Measurements from ENCODE around the gene CNPY4.

The CNPY4 gene

GRCh38 chr7:100091411-100092181, 27.8 kb upstream of the CNPY4 start:
- no peak for DNase-seq

DNA sequence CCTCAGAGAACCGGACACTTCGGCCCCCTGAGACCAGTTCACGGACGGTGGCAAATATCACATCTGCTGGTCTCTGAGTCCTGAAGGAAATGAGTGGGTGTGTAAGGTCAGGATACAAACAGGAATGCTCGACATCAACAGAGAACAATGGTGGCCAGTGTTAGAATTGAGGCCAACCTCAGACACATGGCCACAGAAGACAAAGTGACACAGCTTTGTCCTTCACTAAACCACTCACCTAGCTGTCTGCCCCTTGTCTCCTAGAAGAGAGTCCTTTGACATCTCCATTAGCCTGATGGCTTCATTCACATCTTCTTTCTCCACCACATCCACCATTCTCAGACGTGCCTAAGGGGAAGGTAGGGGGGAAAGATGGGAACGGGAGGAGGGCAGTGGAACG, 26.4 kb upstream of the CNPY4 start:
- no peak for DNase-seq

GRCh38 chr7:100093498-100093897, 25.9 kb upstream of the CNPY4 start:
- DNase-seq, result no peak

DNA sequence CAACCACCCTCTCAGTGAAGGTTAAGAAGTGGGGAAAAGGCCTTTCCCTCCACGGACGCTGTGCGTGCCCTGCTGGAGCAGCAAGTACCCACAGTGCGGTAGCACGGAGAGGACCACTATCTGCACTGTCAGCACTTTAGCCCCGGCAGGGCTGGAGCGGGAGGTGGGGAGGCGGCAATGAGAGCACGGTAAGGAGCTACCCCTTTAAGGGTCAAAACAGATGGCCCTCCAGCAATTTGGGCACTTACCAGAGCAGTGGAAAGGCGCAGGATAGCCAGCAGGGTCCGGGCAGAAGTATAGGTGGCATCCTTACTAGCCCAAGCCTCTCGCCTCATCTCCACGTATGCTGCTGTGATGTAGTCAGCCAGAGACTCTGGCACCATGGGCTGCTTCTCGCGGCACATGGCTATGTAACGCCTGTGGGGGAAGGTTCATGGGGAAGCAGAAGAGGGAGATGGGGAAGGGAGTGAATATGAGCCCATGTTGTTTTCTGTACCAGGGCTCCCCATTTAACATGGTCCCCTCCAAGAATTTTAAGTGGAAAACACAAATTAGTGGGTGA, 25.4 kb upstream of the CNPY4 start:
- no peak for DNase-seq

GRCh38 chr7:100095289-100095688, 24.1 kb upstream of the CNPY4 start:
- no peak for DNase-seq

- DNase-seq, result no peak
Measured at GRCh38 chr7:100095704-100096103, 23.7 kb upstream of the CNPY4 start.

DNA sequence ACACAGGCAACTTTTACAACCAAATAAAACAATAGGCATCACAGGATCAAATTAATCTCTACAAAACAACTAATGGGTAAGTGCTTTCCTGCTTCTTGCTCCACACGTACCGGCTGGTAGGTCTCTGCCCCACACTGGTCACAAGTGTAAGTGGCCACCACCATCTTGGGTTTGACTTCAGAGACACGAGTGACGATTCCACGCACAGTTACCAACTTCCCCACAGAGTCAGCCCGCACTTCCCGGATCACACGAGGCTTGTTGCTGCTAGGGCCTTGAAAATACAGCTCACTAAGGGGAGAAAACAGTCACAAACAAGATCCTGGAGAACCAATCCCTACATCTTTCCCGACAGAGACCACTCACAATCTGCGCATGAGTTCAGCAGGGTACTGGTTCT, 20.5 kb upstream of the CNPY4 start:
- DNase-seq, result no peak

DNA sequence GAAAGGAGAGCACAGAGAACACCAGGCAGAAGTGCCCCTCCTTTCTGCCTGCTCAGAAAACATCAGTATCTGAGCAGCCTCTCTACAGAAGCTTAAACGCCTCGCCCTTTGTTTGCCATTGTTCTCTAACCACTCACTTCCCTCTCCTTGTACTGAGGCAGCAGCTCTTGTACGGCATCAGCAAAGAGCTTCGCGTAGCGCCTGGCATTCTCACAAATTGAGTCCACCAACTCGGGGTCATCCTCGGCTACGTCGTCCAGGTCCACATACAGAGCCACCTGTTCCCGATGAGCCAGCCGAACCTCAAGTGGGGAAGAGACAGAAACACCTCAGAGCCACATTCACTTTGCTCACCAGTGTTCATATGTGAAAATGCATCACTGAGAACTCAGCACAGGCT, 20.0 kb upstream of the CNPY4 start:
- DNase-seq, result no peak

- peak; percentile 79 to 80 for DNase-seq
Measured at GRCh38 chr7:100100420-100101015, 18.9 kb upstream of the CNPY4 start.

GRCh38 chr7:100101016-100101862, 18.2 kb upstream of the CNPY4 start, which contains the start of the genes AP4M1 and MCM7:
AP4M1 (plus strand) TSS chr7:100101643; CDS start chr7:100101715, 72 bp downstream.
MCM7 (minus strand) TSS chr7:100101397; CDS start chr7:100101294, 103 bp downstream.
- DNase-seq, result peak; percentile 96 to 97

DNA sequence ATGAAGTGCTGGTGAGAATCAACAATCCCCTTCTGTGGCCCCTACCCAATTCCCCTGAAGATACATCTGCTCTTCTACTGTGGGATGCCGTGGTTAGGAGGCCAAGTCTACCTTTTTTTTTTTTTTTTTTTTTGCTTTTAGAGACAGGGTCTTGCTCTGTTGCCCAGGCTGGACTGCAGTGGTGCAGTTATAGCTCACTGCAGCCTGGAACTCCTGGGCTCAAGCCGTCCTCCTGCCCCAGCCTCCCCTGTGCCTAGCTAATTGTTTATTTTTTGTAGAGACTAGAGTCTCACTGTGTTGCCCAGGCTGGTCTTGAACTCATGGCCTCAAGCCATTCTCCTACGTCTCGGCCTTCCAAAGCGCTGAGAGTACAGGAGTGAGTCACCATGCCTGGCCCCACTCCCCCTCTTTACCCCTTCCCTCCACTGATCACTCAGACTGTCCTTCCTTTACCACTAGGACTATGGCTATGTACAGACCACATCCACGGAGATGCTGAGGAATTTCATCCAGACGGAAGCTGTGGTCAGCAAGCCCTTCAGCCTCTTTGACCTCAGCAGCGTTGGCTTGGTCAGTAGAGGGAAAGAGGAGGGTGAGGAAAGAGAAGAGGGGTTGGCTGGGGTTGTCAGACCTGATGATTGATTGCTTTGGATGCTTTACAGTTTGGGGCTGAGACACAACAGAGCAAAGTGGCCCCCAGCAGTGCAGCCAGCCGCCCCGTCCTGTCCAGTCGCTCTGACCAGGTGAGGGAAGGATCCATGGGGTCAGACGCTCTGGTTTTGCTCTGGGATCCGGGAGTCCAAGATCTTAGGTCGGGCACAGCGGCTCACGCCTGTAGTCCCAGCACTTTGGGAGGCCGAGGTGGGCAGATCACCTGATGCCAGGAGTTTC, 16.2 kb upstream of the CNPY4 start:
- DNase-seq, result no peak

- no peak for DNase-seq
Measured at GRCh38 chr7:100105534-100105933, 13.9 kb upstream of the CNPY4 start.

- no peak for DNase-seq
Measured at GRCh38 chr7:100106633-100107032, 12.8 kb upstream of the CNPY4 start.

GRCh38 chr7:100107125-100107737, 12.2 kb upstream of the CNPY4 start:
- no peak for DNase-seq

- no peak for DNase-seq
Measured at GRCh38 chr7:100107890-100108289, 11.5 kb upstream of the CNPY4 start.

GRCh38 chr7:100109521-100110163, 9.8 kb upstream of the CNPY4 start:
- no peak for DNase-seq

DNA sequence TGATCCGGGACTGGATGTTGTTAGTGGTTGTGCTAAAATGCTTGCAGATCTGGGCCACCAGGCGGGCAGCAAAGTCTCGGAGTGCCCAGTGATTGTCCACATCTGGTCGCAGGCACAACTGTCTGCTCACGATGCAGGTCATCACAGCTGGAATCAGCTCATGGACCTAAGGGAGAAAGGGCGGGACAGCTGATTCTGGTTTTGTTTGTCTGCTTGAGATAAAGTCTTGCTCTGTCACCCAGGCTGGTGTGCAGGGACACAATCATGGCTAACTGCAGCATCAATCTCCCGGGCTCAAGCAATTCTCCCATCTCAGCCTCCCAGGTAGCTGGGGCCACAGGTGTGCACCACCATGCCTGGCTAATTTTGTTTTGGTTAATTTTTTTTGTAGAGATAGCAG, 8.3 kb upstream of the CNPY4 start:
- no peak for DNase-seq

DNA sequence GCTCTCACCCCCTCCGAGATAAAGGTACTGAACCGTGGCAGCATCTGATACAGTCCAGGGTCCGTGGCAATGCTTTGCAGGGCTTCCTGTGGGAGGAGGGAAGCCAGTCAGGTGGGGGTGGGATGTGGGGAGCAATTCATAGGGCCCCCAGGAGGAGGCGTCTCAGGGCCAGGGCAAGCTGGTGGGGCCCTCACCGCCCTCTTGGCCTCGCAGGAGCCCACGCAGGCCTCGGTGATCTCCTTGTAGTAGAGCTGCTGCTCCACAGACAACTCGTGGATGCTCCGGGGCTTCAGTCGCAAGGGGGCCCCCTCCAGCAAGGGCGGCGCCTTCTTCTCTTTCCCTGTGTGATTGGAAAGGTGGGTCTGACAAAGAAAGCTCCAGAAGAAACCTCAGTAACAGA, 7.5 kb upstream of the CNPY4 start:
- DNase-seq, result no peak

- no peak for DNase-seq
Measured at GRCh38 chr7:100115026-100115425, 4.4 kb upstream of the CNPY4 start.

DNA sequence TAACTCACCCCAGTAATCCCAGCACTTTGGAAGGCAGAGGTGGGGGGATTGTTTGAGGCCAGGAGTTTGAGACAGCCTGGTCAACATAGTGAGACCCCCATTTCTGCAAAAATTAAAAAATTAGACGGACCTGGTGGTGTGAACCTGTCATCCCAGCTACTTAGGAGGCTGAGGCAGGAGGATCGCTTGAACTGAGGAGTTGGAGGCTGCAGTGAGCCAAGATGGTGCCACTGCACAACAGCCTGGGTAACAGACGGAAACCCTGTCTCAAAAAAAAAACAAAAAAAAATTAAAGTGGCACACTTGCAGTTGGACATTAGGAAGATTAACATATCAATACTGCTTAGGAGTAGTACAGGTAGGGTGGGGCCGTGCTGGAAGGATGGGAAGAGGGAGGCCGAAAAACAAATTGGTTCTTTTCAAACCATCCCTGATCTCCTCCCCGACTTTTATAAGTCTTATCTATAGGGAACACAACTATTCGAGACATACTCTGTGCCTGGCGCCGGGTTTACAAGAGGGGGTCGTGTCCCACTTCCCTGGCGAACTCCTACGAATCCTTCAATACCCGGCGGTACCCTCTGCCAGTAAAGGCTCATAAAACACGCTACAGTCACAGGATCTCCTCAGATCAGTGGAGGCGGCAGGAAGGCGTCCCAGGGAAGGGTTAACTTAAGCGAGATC, 904 bp upstream of the CNPY4 start:
- DNase-seq, result no peak
